ENCODE measurements around the gene CENPP.

DNA sequence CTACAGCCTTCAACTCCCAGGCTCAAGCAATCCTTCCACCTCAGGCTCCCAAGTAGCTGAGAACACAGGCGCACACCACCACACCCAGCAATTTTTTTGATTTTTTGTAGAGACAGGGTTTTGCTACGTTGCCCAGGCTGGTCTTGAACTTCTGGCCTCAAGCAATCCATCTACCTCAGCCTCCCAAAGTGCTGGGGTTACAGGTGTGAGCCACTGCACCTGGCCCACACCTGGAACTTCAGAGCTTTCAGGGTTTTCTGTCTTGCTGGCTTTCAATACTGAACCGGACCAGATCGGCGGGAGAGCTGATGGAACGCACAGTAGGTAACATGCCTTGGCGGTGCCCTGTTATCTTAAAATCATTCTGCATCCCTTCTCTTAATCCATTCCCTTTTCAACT lies 313.4 kb downstream of the CENPP start:
- TF ChIP-seq, protein P1, sequence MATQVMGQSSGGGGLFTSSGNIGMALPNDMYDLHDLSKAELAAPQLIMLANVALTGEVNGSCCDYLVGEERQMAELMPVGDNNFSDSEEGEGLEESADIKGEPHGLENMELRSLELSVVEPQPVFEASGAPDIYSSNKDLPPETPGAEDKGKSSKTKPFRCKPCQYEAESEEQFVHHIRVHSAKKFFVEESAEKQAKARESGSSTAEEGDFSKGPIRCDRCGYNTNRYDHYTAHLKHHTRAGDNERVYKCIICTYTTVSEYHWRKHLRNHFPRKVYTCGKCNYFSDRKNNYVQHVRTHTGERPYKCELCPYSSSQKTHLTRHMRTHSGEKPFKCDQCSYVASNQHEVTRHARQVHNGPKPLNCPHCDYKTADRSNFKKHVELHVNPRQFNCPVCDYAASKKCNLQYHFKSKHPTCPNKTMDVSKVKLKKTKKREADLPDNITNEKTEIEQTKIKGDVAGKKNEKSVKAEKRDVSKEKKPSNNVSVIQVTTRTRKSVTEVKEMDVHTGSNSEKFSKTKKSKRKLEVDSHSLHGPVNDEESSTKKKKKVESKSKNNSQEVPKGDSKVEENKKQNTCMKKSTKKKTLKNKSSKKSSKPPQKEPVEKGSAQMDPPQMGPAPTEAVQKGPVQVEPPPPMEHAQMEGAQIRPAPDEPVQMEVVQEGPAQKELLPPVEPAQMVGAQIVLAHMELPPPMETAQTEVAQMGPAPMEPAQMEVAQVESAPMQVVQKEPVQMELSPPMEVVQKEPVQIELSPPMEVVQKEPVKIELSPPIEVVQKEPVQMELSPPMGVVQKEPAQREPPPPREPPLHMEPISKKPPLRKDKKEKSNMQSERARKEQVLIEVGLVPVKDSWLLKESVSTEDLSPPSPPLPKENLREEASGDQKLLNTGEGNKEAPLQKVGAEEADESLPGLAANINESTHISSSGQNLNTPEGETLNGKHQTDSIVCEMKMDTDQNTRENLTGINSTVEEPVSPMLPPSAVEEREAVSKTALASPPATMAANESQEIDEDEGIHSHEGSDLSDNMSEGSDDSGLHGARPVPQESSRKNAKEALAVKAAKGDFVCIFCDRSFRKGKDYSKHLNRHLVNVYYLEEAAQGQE (IDR thresholded peaks at IDR 0.05; ENCODE audit: low read depth), result no peak
- TF ChIP-seq CREB1 (IDR thresholded peaks at IDR 0.05; ENCODE audit: low read depth), result no peak
- TF ChIP-seq RAD21 (IDR thresholded peaks at IDR 0.05; ENCODE audit: low read depth), result no peak
- no peak for TF ChIP-seq YY1 (IDR thresholded peaks at IDR 0.05; ENCODE audit: low read depth)
- no peak for TF ChIP-seq EP300 (IDR thresholded peaks at IDR 0.05; ENCODE audit: borderline replicate concordance)
- no peak for TF ChIP-seq TAF1 (IDR thresholded peaks at IDR 0.05; ENCODE audit: low read depth)
- TF ChIP-seq, protein P2, sequence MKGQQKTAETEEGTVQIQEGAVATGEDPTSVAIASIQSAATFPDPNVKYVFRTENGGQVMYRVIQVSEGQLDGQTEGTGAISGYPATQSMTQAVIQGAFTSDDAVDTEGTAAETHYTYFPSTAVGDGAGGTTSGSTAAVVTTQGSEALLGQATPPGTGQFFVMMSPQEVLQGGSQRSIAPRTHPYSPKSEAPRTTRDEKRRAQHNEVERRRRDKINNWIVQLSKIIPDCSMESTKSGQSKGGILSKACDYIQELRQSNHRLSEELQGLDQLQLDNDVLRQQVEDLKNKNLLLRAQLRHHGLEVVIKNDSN (IDR thresholded peaks at IDR 0.05), result no peak
- TF ChIP-seq TEAD4 (IDR thresholded peaks at IDR 0.05), result no peak
- TF ChIP-seq EGR1 (IDR thresholded peaks at IDR 0.05), result no peak
- no peak for TF ChIP-seq FOXM1 (IDR thresholded peaks at IDR 0.05; ENCODE audit: borderline replicate concordance, low read depth)
- no peak for TF ChIP-seq TCF12 (IDR thresholded peaks at IDR 0.05; ENCODE audit: low read depth)
- TF ChIP-seq CEBPB (IDR thresholded peaks at IDR 0.05), result no peak
- TF ChIP-seq NFIC (IDR thresholded peaks at IDR 0.05), result no peak

Data from Ishikawa (cell line).